Fibroblast of skin of right biceps (primary cell): ENCODE data around the gene IL23R.

Source experiments
- DNase-seq: peaks from one replicate; pipeline ENCODE4 v3.0.0-alpha.2; 2013

The IL23R gene

GRCh38 chr1:67149179-67149770 lies 17.0 kb upstream of the IL23R start:
- DNase-seq, result peak; percentile 79

- DNase-seq, result no peak
These were observed 15.3 kb upstream of the IL23R start for GRCh38 chr1:67150931-67151330.

DNA sequence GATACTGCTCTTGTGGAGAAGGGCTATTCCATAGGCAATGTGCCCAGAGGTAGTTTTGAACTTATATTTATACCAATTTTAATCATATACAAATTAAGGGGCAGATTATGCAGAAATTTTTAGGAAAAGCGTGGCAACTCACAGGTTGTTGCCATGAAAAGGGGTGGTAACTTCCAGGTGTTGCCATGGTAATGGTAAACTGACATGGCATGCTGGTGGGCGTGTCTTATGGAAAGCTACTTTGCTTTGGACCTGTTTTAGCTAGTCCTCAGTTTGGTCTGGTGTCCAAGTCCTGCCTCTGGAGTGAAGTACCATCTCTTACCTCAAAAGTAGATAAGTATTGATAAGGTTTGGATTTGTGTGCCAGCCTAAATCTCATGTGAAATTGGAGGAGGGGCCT lies 7.9 kb upstream of the IL23R start:
- no peak for DNase-seq

DNA sequence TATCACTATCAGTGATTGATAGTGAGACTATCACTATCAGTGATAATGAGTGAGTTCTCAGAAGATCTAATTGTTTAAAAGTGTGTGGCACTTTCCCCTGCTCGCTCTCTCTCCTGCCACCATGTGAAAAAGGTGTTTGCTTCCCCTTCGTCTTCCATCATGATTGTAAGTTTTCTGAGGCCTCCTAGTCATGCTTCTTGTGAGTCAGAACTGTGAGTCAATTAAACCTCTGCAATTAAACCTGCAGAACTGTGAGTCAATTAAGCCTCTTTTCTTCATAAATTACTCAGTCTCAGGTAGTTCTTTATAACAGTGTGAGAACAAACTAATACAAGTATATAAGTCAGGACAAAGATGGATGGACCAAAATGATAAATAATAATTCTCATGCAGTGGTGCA lies 7.0 kb upstream of the IL23R start:
- no peak for DNase-seq

- DNase-seq, result peak; percentile 38
These were observed 3.3 kb upstream of the IL23R start for GRCh38 chr1:67162954-67163353.

GRCh38 chr1:67165468-67166041 lies 699 bp upstream of the IL23R start:
- no peak for DNase-seq

GRCh38 chr1:67169496-67169895 lies 3.2 kb downstream of the IL23R start:
- no peak for DNase-seq

DNA sequence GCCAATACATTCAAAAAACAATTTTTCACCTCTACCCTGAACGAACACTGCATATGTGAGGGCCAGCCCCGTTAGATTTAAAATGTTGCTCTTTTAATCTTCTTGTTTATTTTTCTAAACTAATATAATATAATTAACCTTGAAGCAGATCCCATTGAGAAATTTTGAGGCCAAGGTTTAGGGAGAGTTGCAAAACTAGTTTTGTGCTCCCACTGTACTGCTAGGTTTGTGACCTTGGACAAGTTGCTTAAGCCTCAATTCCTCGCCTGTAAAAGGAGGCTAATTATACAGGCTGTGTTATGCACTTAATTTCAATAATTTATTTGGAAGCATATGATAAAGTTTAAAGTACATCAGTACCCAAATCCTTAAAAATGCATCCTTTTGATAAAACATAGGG lies 3.7 kb downstream of the IL23R start:
- no peak for DNase-seq

DNA sequence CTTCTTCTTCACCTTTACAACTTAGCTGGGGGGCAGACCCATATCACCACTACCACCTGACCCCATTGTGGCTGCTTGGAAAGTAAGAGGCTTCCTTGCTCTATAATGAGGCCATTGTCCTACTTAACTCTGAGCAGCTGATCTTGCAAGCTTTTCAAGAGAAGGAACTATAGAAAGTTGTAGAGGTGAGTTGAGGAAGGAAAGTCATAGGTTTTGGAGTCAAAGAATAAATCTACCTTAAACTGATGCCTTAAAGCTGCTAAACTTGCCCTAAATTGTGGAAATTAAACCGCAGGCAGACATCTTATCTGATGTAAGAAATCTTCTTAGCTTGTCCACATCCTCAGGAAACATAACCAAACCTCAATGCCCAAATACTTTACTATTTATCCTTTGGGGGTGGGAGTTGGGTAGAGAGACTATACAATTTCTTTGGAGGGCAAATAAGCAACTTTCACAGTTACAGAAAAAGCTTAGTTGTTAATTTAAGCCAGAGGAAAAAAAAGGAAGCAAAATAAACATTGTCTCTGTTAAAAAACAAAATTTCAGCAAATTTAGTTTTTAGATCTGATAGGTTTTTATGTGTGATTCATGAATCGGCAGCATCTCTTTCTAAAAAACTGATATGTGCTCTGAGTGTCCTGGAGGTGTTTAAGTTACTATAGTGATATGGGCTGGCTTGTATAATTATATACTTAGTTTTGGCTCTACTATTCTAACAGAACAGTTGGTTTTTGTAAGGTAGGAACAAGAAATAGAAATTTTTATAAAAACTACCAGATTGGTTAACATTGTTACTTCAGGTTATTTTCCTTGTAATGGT lies 4.7 kb downstream of the IL23R start:
- DNase-seq, result no peak

DNA sequence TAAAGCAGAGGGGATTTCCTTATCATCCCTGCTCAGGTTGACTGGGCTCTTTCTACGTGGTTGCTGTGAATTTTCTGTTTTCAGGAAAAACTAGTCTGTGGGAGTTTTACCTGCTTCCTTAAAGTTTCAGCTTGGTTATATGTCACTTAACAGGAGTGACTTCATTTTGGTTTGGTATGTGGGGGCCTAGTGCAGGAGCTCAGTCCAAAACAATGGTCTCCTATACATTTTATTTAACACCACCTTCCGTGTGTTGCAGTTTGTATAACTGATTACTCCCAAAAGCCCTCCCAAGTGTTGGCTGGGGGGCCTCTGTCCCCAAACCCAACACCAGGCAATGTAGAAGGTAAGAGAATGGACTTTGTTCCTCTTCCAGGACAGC lies 5.3 kb downstream of the IL23R start:
- no peak for DNase-seq

GRCh38 chr1:67171978-67172377 lies 5.7 kb downstream of the IL23R start:
- DNase-seq, result peak; percentile 6

DNA sequence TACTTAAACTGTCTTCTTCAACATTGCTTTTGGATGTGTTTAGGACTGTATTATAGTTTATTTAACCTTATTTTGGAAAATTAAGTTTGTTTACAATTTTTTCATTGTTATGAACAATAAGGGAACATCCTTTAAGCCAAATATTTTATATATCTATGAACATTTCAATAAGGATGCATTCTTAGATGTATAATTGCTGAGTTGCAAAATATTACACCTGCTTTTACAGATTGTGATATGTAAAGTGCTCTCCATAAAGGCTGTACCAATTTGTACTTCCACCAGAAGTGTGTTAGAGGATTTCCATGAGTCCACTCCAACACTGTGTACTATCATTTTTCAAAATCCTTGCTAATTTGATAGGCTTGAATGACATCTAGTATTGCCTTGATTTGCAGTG lies 7.7 kb downstream of the IL23R start:
- DNase-seq, result no peak

DNA sequence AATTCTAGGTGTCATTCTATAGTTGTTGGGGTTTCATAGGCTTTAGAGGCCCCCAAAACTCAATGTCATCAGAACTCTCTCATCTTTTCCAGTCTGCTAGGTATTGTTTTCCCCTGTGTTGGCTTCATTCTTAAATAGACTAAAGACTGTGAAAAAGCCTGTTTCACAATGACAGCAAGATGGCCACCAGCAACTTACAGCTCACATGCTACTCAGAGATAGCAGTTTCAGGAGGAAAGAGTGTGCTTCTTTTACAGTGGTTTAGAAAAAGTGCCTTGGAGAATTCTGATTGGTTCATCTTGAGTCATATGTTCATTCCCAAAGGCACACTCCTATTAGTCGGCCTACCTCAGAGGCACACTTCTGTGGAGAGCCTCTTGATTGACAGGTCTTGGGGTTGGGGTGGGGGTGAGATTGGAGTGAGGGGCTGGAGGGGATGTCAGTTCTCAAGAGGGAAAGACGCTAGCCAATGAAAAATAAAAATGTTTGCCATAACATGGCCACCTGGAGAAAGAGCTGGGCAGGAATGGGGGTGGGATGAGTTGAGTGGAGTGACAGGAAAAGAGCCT lies 8.5 kb downstream of the IL23R start:
- no peak for DNase-seq

- no peak for DNase-seq
These were observed 9.4 kb downstream of the IL23R start for GRCh38 chr1:67175530-67176087.

- DNase-seq, result no peak
These were observed 18.7 kb downstream of the IL23R start for GRCh38 chr1:67184838-67185421.

DNA sequence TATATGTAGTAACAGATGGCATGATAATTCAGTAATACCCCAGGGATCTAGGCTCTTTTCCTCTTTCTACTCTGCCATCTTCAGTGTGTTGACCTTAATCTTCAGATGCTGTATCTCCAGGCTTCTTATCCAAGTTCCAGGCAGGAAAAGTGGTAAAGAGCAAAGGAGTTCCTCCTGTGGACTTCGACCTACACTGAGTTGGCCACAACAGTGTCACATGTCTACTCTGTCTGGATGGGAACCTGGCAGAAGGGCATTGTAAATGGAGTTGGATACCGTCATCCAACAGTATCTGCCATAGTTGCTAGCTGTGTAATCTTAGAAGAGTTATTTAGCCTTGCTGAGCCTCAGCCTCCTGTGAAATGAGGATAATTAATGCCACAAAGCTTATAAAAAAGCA lies 21.9 kb downstream of the IL23R start:
- no peak for DNase-seq

- no peak for DNase-seq
These were observed 23.7 kb downstream of the IL23R start for GRCh38 chr1:67189953-67190352.

GRCh38 chr1:67190410-67190809 lies 24.2 kb downstream of the IL23R start:
- no peak for DNase-seq

DNA sequence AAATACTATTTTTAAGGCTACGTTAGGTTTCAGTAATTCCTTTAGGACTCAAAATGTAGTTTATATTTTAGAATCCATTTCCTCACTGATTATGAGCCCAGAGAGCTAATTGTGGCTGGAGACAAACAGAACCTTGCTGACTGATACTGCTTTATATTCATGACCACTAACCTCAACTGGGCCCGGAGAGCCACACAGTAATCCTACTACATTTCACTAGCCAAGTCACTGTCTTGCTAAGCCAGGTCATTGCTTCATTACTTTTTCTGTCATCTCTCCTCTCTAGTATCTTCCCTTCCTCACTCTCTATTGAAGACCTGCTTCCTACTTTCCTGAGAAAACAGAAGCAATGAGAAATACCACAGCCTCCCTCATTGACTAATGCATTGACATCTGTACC lies 24.7 kb downstream of the IL23R start:
- no peak for DNase-seq

- no peak for DNase-seq
These were observed 25.6 kb downstream of the IL23R start for GRCh38 chr1:67191668-67192520.

- no peak for DNase-seq
These were observed 26.6 kb downstream of the IL23R start for GRCh38 chr1:67192902-67193301.

DNA sequence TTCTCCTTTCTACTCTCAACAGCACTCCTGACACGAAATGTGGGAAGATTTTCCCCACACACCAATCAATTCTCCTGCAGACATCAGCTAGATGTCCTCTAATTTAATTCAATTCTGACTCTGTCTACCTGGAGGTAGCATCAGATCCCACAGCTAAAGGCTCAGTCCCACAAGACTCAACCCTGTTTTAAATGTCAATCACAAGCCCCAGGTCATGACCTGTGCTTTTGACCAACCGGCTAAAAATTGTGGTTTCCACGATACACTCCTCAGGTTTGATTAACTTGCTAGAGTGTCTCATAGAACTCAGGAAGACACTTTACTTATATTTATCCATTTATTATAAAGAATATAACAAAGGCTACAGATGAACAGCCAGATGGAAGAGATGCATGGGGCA lies 27.4 kb downstream of the IL23R start:
- no peak for DNase-seq
